IMR-90 (cell line): ENCODE results near the gene CDH13. TPM values are rescaled to one million over a fixed set of nuclear protein-coding genes. Genes with fewer than 3 reads are reported as not detected.

ENCODE experiments used
- ATAC-seq: fragments of 200-7000 bp; cut with Tn5 transposase; 2 replicates; pipeline ENCODE4 v1.9.1; 2020; ENCODE audit warnings: low read depth, mild to moderate bottlenecking, moderate library complexity
- BruUV-seq: library from RNA; stranded (reverse); fragments of 400-500 nt; replicated peaks from 2 replicates; lab custom pipeline; 2021; lab: Mats Ljungman, UMichigan
- CTCF ChIA-PET: fragments of 300-600 bp; formaldehyde crosslinking; extraction: SDS; loops from one replicate; lab custom pipeline; 2021; ENCODE audit warnings: antibody characterized with exemption; lab: Yijun Ruan, JAX
- POLR2A ChIA-PET: fragments of 300-600 bp; sonication (Branson Sonifier 250); formaldehyde crosslinking; loops from one replicate; lab custom pipeline; 2022; ENCODE audit warnings: antibody characterized with exemption; ENCODE audit not compliant: unreplicated experiment; lab: Charles Lee
- DNase-seq: peaks from one replicate; pipeline ENCODE4 v3.0.0; 2013
- H2AFZ ChIP-seq: replicated peaks from 2 replicates; pipeline ENCODE3; 2013; ENCODE audit warnings: low read length, mild to moderate bottlenecking; ENCODE audit not compliant: poor library complexity
- H2AK5ac ChIP-seq: 2 replicates; pipeline ENCODE4 v1.6.1; 2013; ENCODE audit warnings: low read depth, low read length, inconsistent platforms
- H2AK9ac ChIP-seq: replicated peaks from 2 replicates; pipeline ENCODE3; 2013; ENCODE audit warnings: mild to moderate bottlenecking, low read depth, low read length, moderate library complexity; ENCODE audit not compliant: poor library complexity
- H2BK120ac ChIP-seq: 2 replicates; pipeline ENCODE4 v1.6.1; 2013; ENCODE audit warnings: low read depth, low read length, inconsistent platforms
- H2BK15ac ChIP-seq: 3 replicates; pipeline ENCODE4 v1.6.1; 2013; ENCODE audit warnings: low read depth, low read length, inconsistent platforms
- H2BK20ac ChIP-seq: 2 replicates; pipeline ENCODE4 v1.6.1; 2013; ENCODE audit warnings: low read depth, mild to moderate bottlenecking, inconsistent platforms, low read length, moderate library complexity
- H2BK5ac ChIP-seq: 2 replicates; pipeline ENCODE4 v1.6.1; 2013; ENCODE audit warnings: mild to moderate bottlenecking, low read depth, low read length, inconsistent platforms; ENCODE audit not compliant: poor library complexity, severe bottlenecking
- H3K14ac ChIP-seq: replicated peaks from 2 replicates; pipeline ENCODE4 v1.6.1; 2013; ENCODE audit warnings: low read depth, low read length, inconsistent platforms
- H3K18ac ChIP-seq: 2 replicates; pipeline ENCODE4 v1.6.1; 2013; ENCODE audit warnings: low read depth, low read length, control low read depth
- H3K23ac ChIP-seq: 2 replicates; pipeline ENCODE4 v1.6.1; 2013; ENCODE audit warnings: low read depth, low read length, inconsistent platforms
- H3K27ac ChIP-seq: 2 replicates; pipeline ENCODE4 v1.5.1; 2013; ENCODE audit warnings: mild to moderate bottlenecking, control low read depth, low read length; ENCODE audit not compliant: insufficient read depth
- H3K27me3 ChIP-seq: 2 replicates; pipeline ENCODE4 v1.6.1; 2013; ENCODE audit warnings: low read length; ENCODE audit not compliant: control insufficient read depth, insufficient read depth
- H3K36me3 ChIP-seq: 2 replicates; pipeline ENCODE4 v1.6.1; 2013; ENCODE audit warnings: low read length, mixed read lengths; ENCODE audit not compliant: control insufficient read depth, insufficient read depth
- H3K4ac ChIP-seq: 2 replicates; pipeline ENCODE4 v1.6.1; 2013; ENCODE audit warnings: low read depth, low read length, inconsistent platforms
- H3K4me1 ChIP-seq: 2 replicates; pipeline ENCODE4 v1.6.1; 2013; ENCODE audit warnings: low read length, mixed read lengths; ENCODE audit not compliant: control insufficient read depth, insufficient read depth
- H3K4me2 ChIP-seq: 2 replicates; pipeline ENCODE4 v1.6.1; 2013; ENCODE audit warnings: low read depth, mild to moderate bottlenecking, control low read depth, low read length, moderate library complexity
- H3K4me3 ChIP-seq: 2 replicates; pipeline ENCODE4 v1.5.1; 2013; ENCODE audit warnings: low read depth, mild to moderate bottlenecking, control low read depth, low read length, moderate library complexity; ENCODE audit not compliant: insufficient read depth
- H3K56ac ChIP-seq: 2 replicates; pipeline ENCODE4 v1.6.1; 2013; ENCODE audit warnings: low read length, inconsistent platforms; ENCODE audit not compliant: insufficient read depth; ENCODE audit errors: extremely low read depth
- H3K79me1 ChIP-seq, 2 experiments: 2 replicates each; pipeline ENCODE4 v1.6.1; 2013; ENCODE audit warnings: low read length in 2 of 2, inconsistent platforms in 1 of 2, low read depth in 1 of 2
- H3K9ac ChIP-seq: 2 replicates; pipeline ENCODE4 v1.6.1; 2013; ENCODE audit warnings: low read depth, low read length, control low read depth
- H3K9me1 ChIP-seq: 2 replicates; pipeline ENCODE4 v1.6.1; 2013; ENCODE audit warnings: low read length, inconsistent platforms; ENCODE audit not compliant: insufficient read depth
- H3K9me3 ChIP-seq: 2 replicates; pipeline ENCODE4 v1.6.1; 2013; ENCODE audit warnings: low read length; ENCODE audit not compliant: control insufficient read depth, insufficient read depth
- H4K20me1 ChIP-seq: 2 replicates; pipeline ENCODE4 v1.6.1; 2013; ENCODE audit warnings: low read length, inconsistent platforms; ENCODE audit not compliant: insufficient read depth
- H4K5ac ChIP-seq: 2 replicates; pipeline ENCODE4 v1.6.1; 2013; ENCODE audit warnings: mild to moderate bottlenecking, low read depth, low read length, control low read depth
- H4K8ac ChIP-seq, 2 experiments: 2 replicates each; pipeline ENCODE4 v1.6.1; 2013; ENCODE audit warnings: low read depth in 2 of 2, low read length in 2 of 2, control low read depth in 1 of 2, inconsistent platforms in 1 of 2
- H4K91ac ChIP-seq: 2 replicates; pipeline ENCODE4 v1.6.1; 2013; ENCODE audit warnings: low read depth, low read length, inconsistent platforms; ENCODE audit not compliant: insufficient read depth
- BHLHE40 ChIP-seq: fragments of 150-350 bp; IDR thresholded peaks from 2 replicates; pipeline ENCODE4 v1.6.1; 2016; ENCODE audit warnings: mild to moderate bottlenecking, low read depth, low read length
- CEBPB ChIP-seq: IDR thresholded peaks from 2 replicates; pipeline ENCODE4 v1.6.1; 2012; ENCODE audit warnings: low read depth, low read length, improper control_type of control experiment
- CHD1 ChIP-seq: IDR thresholded peaks from 2 replicates; pipeline ENCODE4 v1.6.1; 2012; ENCODE audit warnings: low read depth, low read length, improper control_type of control experiment
- FOS ChIP-seq: fragments of 150-350 bp; IDR thresholded peaks from 2 replicates; pipeline ENCODE4 v1.6.1; 2016; ENCODE audit warnings: low read depth, low read length
- MAFK ChIP-seq: IDR thresholded peaks from 2 replicates; pipeline ENCODE4 v1.6.1; 2012; ENCODE audit warnings: low read depth, low read length, improper control_type of control experiment
- MAZ ChIP-seq: IDR thresholded peaks from 2 replicates; pipeline ENCODE4 v1.6.1; 2012; ENCODE audit warnings: low read depth, mild to moderate bottlenecking, low read length, improper control_type of control experiment, moderate library complexity, borderline replicate concordance
- MXI1 ChIP-seq: IDR thresholded peaks from 2 replicates; pipeline ENCODE4 v1.6.1; 2012; ENCODE audit warnings: low read depth, mild to moderate bottlenecking, low read length, moderate library complexity, borderline replicate concordance
- NFE2L2 ChIP-seq: fragments of 150-350 bp; IDR thresholded peaks from 2 replicates; pipeline ENCODE4 v1.6.1; 2016; ENCODE audit warnings: low read depth, mild to moderate bottlenecking, low read length
- POLR2A ChIP-seq: IDR thresholded peaks from 2 replicates; pipeline ENCODE4 v1.6.1; 2012; ENCODE audit warnings: mild to moderate bottlenecking, low read depth, low read length
- RAD21 ChIP-seq: IDR thresholded peaks from 2 replicates; pipeline ENCODE4 v1.6.1; 2012; ENCODE audit warnings: low read length, improper control_type of control experiment
- RCOR1 ChIP-seq: IDR thresholded peaks from 2 replicates; pipeline ENCODE4 v1.6.1; 2012; ENCODE audit warnings: mild to moderate bottlenecking, low read length, improper control_type of control experiment; ENCODE audit not compliant: insufficient replicate concordance
- RFX5 ChIP-seq: IDR thresholded peaks from 2 replicates; pipeline ENCODE4 v1.8.0; 2012; ENCODE audit warnings: low read depth, mild to moderate bottlenecking, low read length, moderate library complexity
- SMC3 ChIP-seq: fragments of 150-350 bp; IDR thresholded peaks from 2 replicates; pipeline ENCODE4 v1.6.1; 2016; ENCODE audit warnings: low read depth, mild to moderate bottlenecking, antibody characterized with exemption, low read length, moderate library complexity
- WGBS, 2 experiments: methylation state at CpG; one replicate each; pipeline versions ENCODE4 v1.1.5 to v1.1.7; 2013; ENCODE audit warnings: missing lambda C conversion rate in 2 of 2; ENCODE audit not compliant: insufficient read length in 1 of 2; ENCODE audit errors: extremely low coverage in 2 of 2; 5-methylcytosine and 5-hydroxymethylcytosine counted together
- dilution Hi-C: fragments of 300-500 bp; cut with HindIII; formaldehyde crosslinking; loops from one replicate; pipeline ENCODE4 v1.14.3; 2018; ENCODE audit warnings: low sequenced_read_pairs; ENCODE audit not compliant: unreplicated experiment
- in situ Hi-C: fragments of 300-500 bp; cut with MboI; formaldehyde crosslinking; loops from 3 replicates; pipeline ENCODE4 v1.14.3; 2019; ENCODE audit warnings: low sequenced_read_pairs, inconsistent platforms, mixed read lengths
- intact Hi-C: fragments of 100-400 bp; cut with micrococcal nuclease; formaldehyde crosslinking; loops from 2 replicates; pipeline ENCODE4 v1.10.0; 2022
- polyA plus RNA-seq, 3 experiments: library from polyadenylated mRNA; depleted of rRNA; stranded (reverse); fragments of >200 nt; gene quantifications; 2 replicates each; pipeline ENCODE4 v1.2.3, GENCODE V29; 2012; ENCODE audit warnings: low replicate concordance in 1 of 3
- total RNA-seq: library from RNA; depleted of rRNA; stranded (reverse); fragments of >200 nt; gene quantifications from 2 replicates; pipeline ENCODE4 v1.2.3, GENCODE V29; 2012
- TF ChIP-seq, protein P1 (sequence below): fragments of 150-350 bp; IDR thresholded peaks from 2 replicates; pipeline ENCODE4 v1.6.1; 2016; ENCODE audit warnings: low read depth, mild to moderate bottlenecking, low read length, moderate library complexity, borderline replicate concordance
- TF ChIP-seq, protein P2 (sequence below): fragments of 150-350 bp; IDR thresholded peaks from 2 replicates; pipeline ENCODE4 v1.6.1; 2017; ENCODE audit warnings: mild to moderate bottlenecking, antibody characterized with exemption, low read length, low read depth
- TF ChIP-seq, protein P3 (sequence below): conservative IDR thresholded peaks from 2 replicates; pipeline ENCODE4 v1.5.1; 2012; ENCODE audit warnings: mild to moderate bottlenecking, low read depth, low read length, improper control_type of control experiment

Gene CDH13
- total and polyA plus RNA-seq, 2 of the 4 experiments (the other 2 are of a cell fraction) = 61.6 to 74.7 TPM

DNA sequence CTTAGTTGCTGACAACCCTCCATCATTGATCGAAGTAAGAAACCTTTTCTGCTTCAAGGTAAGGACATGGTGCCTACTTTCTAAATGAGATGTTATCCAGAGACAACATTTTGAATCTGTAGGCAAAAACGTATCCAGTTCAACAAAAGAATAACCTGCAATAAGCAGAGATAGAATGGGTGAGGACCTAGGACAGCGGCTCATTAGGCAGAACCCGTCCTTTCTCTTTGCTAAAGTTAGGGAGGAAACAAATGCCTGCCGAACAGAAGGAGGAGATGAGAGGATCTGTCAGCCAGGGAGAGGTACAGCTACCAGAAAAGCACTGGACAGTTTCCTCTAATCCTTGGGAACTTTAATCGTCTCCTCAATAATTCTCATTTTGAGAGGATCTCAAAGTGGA lies 183.3 kb downstream of the CDH13 start:
- H3K9ac ChIP-seq = no peak overlapping the region
- no peaks in the 10 kb centered on the region for H3K9me3 ChIP-seq
- H2BK20ac ChIP-seq = no peak overlapping the region
- in situ Hi-C loops (no loop called here), intact Hi-C loops (no loop called here), dilution Hi-C loops (no loop called here)
- peaks cover 2 to 7% of the 10 kb centered on the region in 2 experiments for H3K79me1 ChIP-seq
- no peaks in the 10 kb centered on the region for H3K4me1 ChIP-seq
- H3K18ac ChIP-seq = no peak overlapping the region
- H4K8ac ChIP-seq = no peak overlapping the region
- no peak overlapping the region for H3K4ac ChIP-seq
- H2BK5ac ChIP-seq = no peak overlapping the region
- H2AK5ac ChIP-seq = no peak overlapping the region
- no peak overlapping the region for H2BK120ac ChIP-seq
- H2BK15ac ChIP-seq = no peak overlapping the region
- no peaks in the 10 kb centered on the region for H4K20me1 ChIP-seq
- 0 out of 2 replicates have a peak, but pooled peaks cover under 1% of the 10 kb centered on the region for H3K9me1 ChIP-seq
- TF ChIP-seq SMC3 = no peak
- no peak for TF ChIP-seq RFX5
- TF ChIP-seq, protein P1, sequence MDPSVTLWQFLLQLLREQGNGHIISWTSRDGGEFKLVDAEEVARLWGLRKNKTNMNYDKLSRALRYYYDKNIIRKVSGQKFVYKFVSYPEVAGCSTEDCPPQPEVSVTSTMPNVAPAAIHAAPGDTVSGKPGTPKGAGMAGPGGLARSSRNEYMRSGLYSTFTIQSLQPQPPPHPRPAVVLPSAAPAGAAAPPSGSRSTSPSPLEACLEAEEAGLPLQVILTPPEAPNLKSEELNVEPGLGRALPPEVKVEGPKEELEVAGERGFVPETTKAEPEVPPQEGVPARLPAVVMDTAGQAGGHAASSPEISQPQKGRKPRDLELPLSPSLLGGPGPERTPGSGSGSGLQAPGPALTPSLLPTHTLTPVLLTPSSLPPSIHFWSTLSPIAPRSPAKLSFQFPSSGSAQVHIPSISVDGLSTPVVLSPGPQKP = no peak
- no peak for TF ChIP-seq RCOR1
- no peak for TF ChIP-seq FOS
- no peak for TF ChIP-seq MXI1
- no peak for TF ChIP-seq POLR2A
- no peak for TF ChIP-seq NFE2L2
- TF ChIP-seq CEBPB = no peak
- no peak for TF ChIP-seq CHD1
- no peak for TF ChIP-seq BHLHE40
- TF ChIP-seq, protein P2, sequence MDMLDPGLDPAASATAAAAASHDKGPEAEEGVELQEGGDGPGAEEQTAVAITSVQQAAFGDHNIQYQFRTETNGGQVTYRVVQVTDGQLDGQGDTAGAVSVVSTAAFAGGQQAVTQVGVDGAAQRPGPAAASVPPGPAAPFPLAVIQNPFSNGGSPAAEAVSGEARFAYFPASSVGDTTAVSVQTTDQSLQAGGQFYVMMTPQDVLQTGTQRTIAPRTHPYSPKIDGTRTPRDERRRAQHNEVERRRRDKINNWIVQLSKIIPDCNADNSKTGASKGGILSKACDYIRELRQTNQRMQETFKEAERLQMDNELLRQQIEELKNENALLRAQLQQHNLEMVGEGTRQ = no peak
- TF ChIP-seq, protein P3, sequence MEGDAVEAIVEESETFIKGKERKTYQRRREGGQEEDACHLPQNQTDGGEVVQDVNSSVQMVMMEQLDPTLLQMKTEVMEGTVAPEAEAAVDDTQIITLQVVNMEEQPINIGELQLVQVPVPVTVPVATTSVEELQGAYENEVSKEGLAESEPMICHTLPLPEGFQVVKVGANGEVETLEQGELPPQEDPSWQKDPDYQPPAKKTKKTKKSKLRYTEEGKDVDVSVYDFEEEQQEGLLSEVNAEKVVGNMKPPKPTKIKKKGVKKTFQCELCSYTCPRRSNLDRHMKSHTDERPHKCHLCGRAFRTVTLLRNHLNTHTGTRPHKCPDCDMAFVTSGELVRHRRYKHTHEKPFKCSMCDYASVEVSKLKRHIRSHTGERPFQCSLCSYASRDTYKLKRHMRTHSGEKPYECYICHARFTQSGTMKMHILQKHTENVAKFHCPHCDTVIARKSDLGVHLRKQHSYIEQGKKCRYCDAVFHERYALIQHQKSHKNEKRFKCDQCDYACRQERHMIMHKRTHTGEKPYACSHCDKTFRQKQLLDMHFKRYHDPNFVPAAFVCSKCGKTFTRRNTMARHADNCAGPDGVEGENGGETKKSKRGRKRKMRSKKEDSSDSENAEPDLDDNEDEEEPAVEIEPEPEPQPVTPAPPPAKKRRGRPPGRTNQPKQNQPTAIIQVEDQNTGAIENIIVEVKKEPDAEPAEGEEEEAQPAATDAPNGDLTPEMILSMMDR = no peak
- TF ChIP-seq RAD21 = no peak
- no peak for TF ChIP-seq MAZ
- TF ChIP-seq MAFK = no peak
- BruUV-seq = no TSS peak
- H3K27ac ChIP-seq = no peak overlapping the region
- H3K4me2 ChIP-seq = no peak overlapping the region
- no peak overlapping the region for H3K23ac ChIP-seq
- no peak overlapping the region for H4K5ac ChIP-seq
- no peak overlapping the region for H3K4me3 ChIP-seq
- no peak overlapping the region for H3K14ac ChIP-seq
- H2AFZ ChIP-seq = no peak overlapping the region
- H4K91ac ChIP-seq = no peak overlapping the region
- H3K56ac ChIP-seq = no peak overlapping the region
- no peaks in the 10 kb centered on the region for H3K27me3 ChIP-seq
- no peak overlapping the region for H2AK9ac ChIP-seq
- no peak for ATAC-seq
- POLR2A ChIA-PET = no interaction called here
- DNase-seq = no peak
- CTCF ChIA-PET = no interaction called here
- no peaks in the 10 kb centered on the region for H3K36me3 ChIP-seq
- WGBS, 2 experiments = 100% methylated on average over 1 of the region's 6 CpGs; no CpG with 5 or more reads in 1 of the 2 experiments
